GM23338 (cell line): ENCODE results near the gene CA12. TPM values are rescaled to one million over a fixed set of nuclear protein-coding genes. Genes with fewer than 3 reads are reported as not detected.
A peak's percentile ranks its signal among the peaks of the same experiment; 100 is the strongest.

Experiments used
- ATAC-seq: fragments of 200-7000 bp; cut with Tn5 transposase; 3 replicates; pipeline ENCODE4 v1.9.1; 2020
- DNase-seq: peaks from one replicate; pipeline ENCODE4 v3.0.0-alpha.2; 2015; ENCODE audit warnings: low spot score
- H2AFZ ChIP-seq: fragments of 200-600 bp; sonication (generic); 2 replicates; pipeline ENCODE4 v1.8.0; 2016; ENCODE audit warnings: antibody characterized with exemption, mild to moderate bottlenecking, moderate library complexity
- H3F3A ChIP-seq: fragments of 200-600 bp; sonication (generic); replicated peaks from 2 replicates; pipeline ENCODE4 v1.8.0; 2017; ENCODE audit warnings: antibody characterized with exemption, mixed run types, low read depth
- H3K27ac ChIP-seq: fragments of 200-600 bp; sonication (generic); 2 replicates; pipeline ENCODE4 v1.6.1; 2016; ENCODE audit warnings: low read depth
- H3K27me3 ChIP-seq: fragments of 200-600 bp; sonication (generic); 2 replicates; pipeline ENCODE4 v1.8.0; 2016; ENCODE audit warnings: mild to moderate bottlenecking, mixed run types, moderate library complexity; ENCODE audit not compliant: insufficient read depth
- H3K36me3 ChIP-seq: fragments of 200-600 bp; sonication (generic); 2 replicates; pipeline ENCODE4 v1.8.0; 2016; ENCODE audit warnings: mild to moderate bottlenecking; ENCODE audit not compliant: insufficient read depth
- H3K4me1 ChIP-seq: fragments of 200-600 bp; sonication (generic); 2 replicates; pipeline ENCODE4 v1.8.0; 2016; ENCODE audit warnings: mild to moderate bottlenecking, moderate library complexity; ENCODE audit not compliant: insufficient read depth
- H3K4me2 ChIP-seq: fragments of 200-600 bp; sonication (generic); 2 replicates; pipeline ENCODE4 v1.7.1; 2017; ENCODE audit warnings: mixed run types
- H3K4me3 ChIP-seq: fragments of 200-600 bp; sonication (generic); 2 replicates; pipeline ENCODE4 v1.6.1; 2016; ENCODE audit warnings: mixed run types
- H3K79me2 ChIP-seq: fragments of 200-600 bp; sonication (generic); replicated peaks from 2 replicates; pipeline ENCODE4 v1.8.0; 2017; ENCODE audit warnings: mild to moderate bottlenecking; ENCODE audit not compliant: insufficient read depth
- H3K9me2 ChIP-seq: fragments of 200-600 bp; sonication (generic); 2 replicates; pipeline ENCODE4 v1.8.0; 2017; ENCODE audit not compliant: insufficient read depth
- H4K20me1 ChIP-seq: fragments of 200-600 bp; sonication (generic); replicated peaks from 2 replicates; pipeline ENCODE4 v1.8.0; 2017; ENCODE audit warnings: mild to moderate bottlenecking; ENCODE audit not compliant: insufficient read depth
- H3K27ac Mint-ChIP-seq: 2 replicates; pipeline ENCODE4 v1.8.0; 2020; ENCODE audit warnings: inconsistent platforms, mild to moderate bottlenecking, moderate library complexity, mixed read lengths
- H3K27me3 Mint-ChIP-seq: 3 replicates; pipeline ENCODE4 v1.8.0; 2022; ENCODE audit warnings: low read depth, mild to moderate bottlenecking, moderate library complexity, mixed read lengths, inconsistent platforms; ENCODE audit not compliant: insufficient read depth, poor library complexity
- H3K36me3 Mint-ChIP-seq: 3 replicates; pipeline ENCODE4 v1.8.0; 2021; ENCODE audit warnings: low read depth, mild to moderate bottlenecking, inconsistent platforms, moderate library complexity, mixed read lengths
- H3K4me1 Mint-ChIP-seq: 3 replicates; pipeline ENCODE4 v1.8.0; 2020; ENCODE audit warnings: mild to moderate bottlenecking, inconsistent platforms, mixed read lengths
- H3K4me3 Mint-ChIP-seq: 3 replicates; pipeline ENCODE4 v1.8.0; 2021; ENCODE audit warnings: moderate library complexity, mild to moderate bottlenecking, inconsistent platforms, mixed read lengths
- H3K9me3 Mint-ChIP-seq: 3 replicates; pipeline ENCODE4 v1.8.0; 2020; ENCODE audit warnings: moderate library complexity, mild to moderate bottlenecking, inconsistent platforms, mixed read lengths
- CTCF ChIP-seq, 2 experiments: fragments of 200-600 bp in 1 of 2; sonication (generic) in 1 of 2; conservative IDR thresholded peaks; 2 replicates each; pipeline versions ENCODE4 v1.5.1 to v1.6.1; 2016 to 2017; ENCODE audit warnings: antibody characterized with exemption in 2 of 2, low read depth in 2 of 2, mild to moderate bottlenecking in 2 of 2, moderate library complexity in 1 of 2
- ETS1 ChIP-seq: IDR thresholded peaks from 2 replicates; pipeline ENCODE4 v1.6.1; 2016; ENCODE audit warnings: antibody characterized with exemption
- EZH2phosphoT487 ChIP-seq: fragments of 200-600 bp; sonication (generic); IDR thresholded peaks from one replicate; pipeline ENCODE4 v1.8.1; 2018; ENCODE audit warnings: antibody characterized with exemption; ENCODE audit not compliant: unreplicated experiment
- JUNB ChIP-seq: IDR thresholded peaks from one replicate; pipeline ENCODE4 v1.6.1; 2016; ENCODE audit warnings: antibody characterized with exemption; ENCODE audit not compliant: unreplicated experiment
- REST ChIP-seq: IDR thresholded peaks from one replicate; pipeline ENCODE4 v1.6.1; 2018; ENCODE audit warnings: antibody characterized with exemption; ENCODE audit not compliant: unreplicated experiment
- STAT1 ChIP-seq: IDR thresholded peaks from one replicate; pipeline ENCODE4 v1.6.1; 2016; ENCODE audit warnings: antibody characterized with exemption; ENCODE audit not compliant: unreplicated experiment
- ZNF114 ChIP-seq: fragments of 250-450 bp; sonication (Bioruptor Pico); IDR thresholded peaks from 2 replicates; pipeline ENCODE4 v1.5.0; 2020; ENCODE audit warnings: mild to moderate bottlenecking, moderate library complexity
- ZNF331 ChIP-seq: fragments of 250-450 bp; sonication (Bioruptor Pico); IDR thresholded peaks from 2 replicates; pipeline ENCODE4 v1.5.0; 2020; ENCODE audit warnings: low read depth, mild to moderate bottlenecking, moderate library complexity
- ZNF462 ChIP-seq: fragments of 250-450 bp; sonication (Bioruptor Pico); IDR thresholded peaks from 2 replicates; pipeline ENCODE4 v1.5.0; 2020; ENCODE audit warnings: mild to moderate bottlenecking, moderate library complexity
- polyA plus RNA-seq: library from polyadenylated mRNA; unstranded; fragments of >200 nt; fragmentation: Nextera tagmentation; extraction: Ambion mirVana; gene quantifications from 2 replicates; pipeline ENCODE4 v1.2.1, GENCODE V29; 2016
- total RNA-seq: library from RNA; depleted of rRNA; stranded (reverse); fragments of >200 nt; shearing (Covaris generic); gene quantifications from 2 replicates; pipeline ENCODE4 v1.2.3, GENCODE V29; 2014

Gene CA12
- total and polyA plus RNA-seq, 2 experiments from 2014 or later, result 2.9 to 5.2 TPM

GRCh38 chr15:63341898-63342297, 39.7 kb downstream of the CA12 start:
- Mint-ChIP-seq H3K36me3 (no peaks in the 10 kb centered on the region; the same call in 2 of the 3 replicates), H3K4me3 (no peak overlapping the region), H3K27ac (no peak overlapping the region), H3K27me3 (peaks cover 2% of the 10 kb centered on the region), H3K9me3 (no peaks in the 10 kb centered on the region), H3K4me1 (peaks cover 47% of the 10 kb centered on the region)
- Histone ChIP-seq H2AFZ (no peak overlapping the region), H3K9me2 (peaks cover 4% of the 10 kb centered on the region; the same call in 1 of the 2 replicates), H3K4me2 (no peak overlapping the region), H3K79me2 (no peaks in the 10 kb centered on the region), H3K4me3 (no peak overlapping the region), H3F3A (no peaks in the 10 kb centered on the region), H3K27me3 (no peaks in the 10 kb centered on the region), H3K27ac (no peak overlapping the region), H4K20me1 (no peaks in the 10 kb centered on the region), H3K36me3 (no peaks in the 10 kb centered on the region), H3K4me1 (peaks cover 27% of the 10 kb centered on the region)
- DNase-seq (no peak), ATAC-seq (no peak)
- no peak for TF ChIP-seq JUNB

GRCh38 chr15:63340878-63341277, 40.8 kb downstream of the CA12 start:
- no peak for DNase-seq
- Histone ChIP-seq H3K4me2 (peak overlapping the region; percentile 28), H3K27me3 (no peaks in the 10 kb centered on the region), H3K79me2 (no peaks in the 10 kb centered on the region), H4K20me1 (no peaks in the 10 kb centered on the region), H3K36me3 (no peaks in the 10 kb centered on the region), H3K4me3 (peak overlapping the region; percentile 6; the same call in 1 of the 2 replicates), H3K9me2 (peaks cover 4% of the 10 kb centered on the region; the same call in 1 of the 2 replicates), H2AFZ (no peak overlapping the region), H3K4me1 (peaks cover 27% of the 10 kb centered on the region), H3K27ac (no peak overlapping the region), H3F3A (no peaks in the 10 kb centered on the region)
- no peak for ATAC-seq
- H3K36me3 Mint-ChIP-seq, result no peaks in the 10 kb centered on the region; the same call in 2 of the 3 replicates
- H3K4me3 Mint-ChIP-seq, result no peak overlapping the region
- H3K9me3 Mint-ChIP-seq, result no peaks in the 10 kb centered on the region
- H3K4me1 Mint-ChIP-seq, result peaks cover 48% of the 10 kb centered on the region
- H3K27me3 Mint-ChIP-seq, result peaks cover 2% of the 10 kb centered on the region
- H3K27ac Mint-ChIP-seq, result no peak overlapping the region
- TF ChIP-seq ETS1 (no peak), REST (no peak), STAT1 (no peak), JUNB (no peak), CTCF (conservative IDR thresholded peaks at IDR 0.05; ENCODE audit: low read depth in 2 of 2) (no peak), EZH2phosphoT487 (no peak), ZNF462 (CRISPR knock-in tag) (no peak), ZNF331 (CRISPR knock-in tag) (no peak), ZNF114 (CRISPR knock-in tag) (no peak)
